Osteoblast (primary cell): ENCODE data around the gene FARSB. TPM values are rescaled to one million over a fixed set of nuclear protein-coding genes. Genes with fewer than 3 reads are reported as not detected.

ENCODE experiments used
- DNase-seq: peaks from one replicate; pipeline ENCODE4 v3.0.0; 2011; ENCODE audit warnings: low spot score, mixed read lengths; ENCODE audit not compliant: insufficient read length; ENCODE audit errors: missing footprints
- H2AFZ ChIP-seq: 2 replicates; pipeline ENCODE4 v1.6.0; 2011; ENCODE audit warnings: mild to moderate bottlenecking, low read length
- H3K27ac ChIP-seq: 2 replicates; pipeline ENCODE4 v1.5.1; 2011; ENCODE audit warnings: mild to moderate bottlenecking, low read depth, low read length, moderate library complexity
- H3K27me3 ChIP-seq: 2 replicates; pipeline ENCODE4 v1.6.0; 2012; ENCODE audit warnings: mild to moderate bottlenecking, control low read depth, inconsistent platforms, low read length, moderate library complexity; ENCODE audit not compliant: insufficient read depth
- H3K36me3 ChIP-seq: 2 replicates; pipeline ENCODE4 v1.5.1; 2011; ENCODE audit warnings: mild to moderate bottlenecking, low read length, control low read depth, moderate library complexity; ENCODE audit not compliant: insufficient read depth
- H3K4me1 ChIP-seq: 2 replicates; pipeline ENCODE4 v1.5.1; 2011; ENCODE audit warnings: mild to moderate bottlenecking, low read length, control low read depth, moderate library complexity; ENCODE audit not compliant: insufficient read depth
- H3K4me2 ChIP-seq: 2 replicates; pipeline ENCODE4 v1.6.0; 2011; ENCODE audit warnings: mild to moderate bottlenecking, low read length; ENCODE audit not compliant: insufficient read depth
- H3K4me3 ChIP-seq: fragments of 200-600 bp; sonication (generic); 3 replicates; pipeline ENCODE4 v1.5.1; 2012; ENCODE audit warnings: mild to moderate bottlenecking, low read length, inconsistent platforms; ENCODE audit not compliant: insufficient read depth
- H3K79me2 ChIP-seq: 2 replicates; pipeline ENCODE4 v1.6.0; 2012; ENCODE audit warnings: mild to moderate bottlenecking, low read length, control low read depth, inconsistent platforms; ENCODE audit not compliant: insufficient read depth
- H3K9me3 ChIP-seq: 2 replicates; pipeline ENCODE4 v1.5.1; 2011; ENCODE audit warnings: low read depth, low read length, control low read depth
- H4K20me1 ChIP-seq: 2 replicates; pipeline ENCODE4 v1.6.0; 2012; ENCODE audit warnings: mild to moderate bottlenecking, low read length, control low read depth; ENCODE audit not compliant: insufficient read depth
- total RNA-seq: library from RNA; depleted of rRNA; stranded (reverse); fragments of >200 nt; gene quantifications from 2 replicates; pipeline ENCODE4 v1.2.3, GENCODE V29; 2012
- TF ChIP-seq, protein P1 (sequence below): IDR thresholded peaks from 2 replicates; pipeline ENCODE4 v1.5.1; 2011; ENCODE audit warnings: mild to moderate bottlenecking, low read depth, low read length, moderate library complexity; ENCODE audit errors: extremely low read depth

FARSB gene
- total RNA-seq, 1 donor, result 15.2 TPM

GRCh38 chr2:222668494-222669154 is 12.7 kb upstream of the FARSB start:
- no peak overlapping the region for H3K27ac ChIP-seq
- H3K4me2 ChIP-seq, result no peak overlapping the region
- DNase-seq, result no peak
- no peaks in the 10 kb centered on the region for H3K79me2 ChIP-seq
- H4K20me1 ChIP-seq, result no peaks in the 10 kb centered on the region
- H3K36me3 ChIP-seq, result no peaks in the 10 kb centered on the region
- peaks cover 10% of the 10 kb centered on the region for H3K27me3 ChIP-seq
- H2AFZ ChIP-seq, result no peak overlapping the region
- no peak overlapping the region for H3K4me3 ChIP-seq
- peaks cover 7% of the 10 kb centered on the region for H3K4me1 ChIP-seq
- no peaks in the 10 kb centered on the region for H3K9me3 ChIP-seq
- TF ChIP-seq, protein P1, sequence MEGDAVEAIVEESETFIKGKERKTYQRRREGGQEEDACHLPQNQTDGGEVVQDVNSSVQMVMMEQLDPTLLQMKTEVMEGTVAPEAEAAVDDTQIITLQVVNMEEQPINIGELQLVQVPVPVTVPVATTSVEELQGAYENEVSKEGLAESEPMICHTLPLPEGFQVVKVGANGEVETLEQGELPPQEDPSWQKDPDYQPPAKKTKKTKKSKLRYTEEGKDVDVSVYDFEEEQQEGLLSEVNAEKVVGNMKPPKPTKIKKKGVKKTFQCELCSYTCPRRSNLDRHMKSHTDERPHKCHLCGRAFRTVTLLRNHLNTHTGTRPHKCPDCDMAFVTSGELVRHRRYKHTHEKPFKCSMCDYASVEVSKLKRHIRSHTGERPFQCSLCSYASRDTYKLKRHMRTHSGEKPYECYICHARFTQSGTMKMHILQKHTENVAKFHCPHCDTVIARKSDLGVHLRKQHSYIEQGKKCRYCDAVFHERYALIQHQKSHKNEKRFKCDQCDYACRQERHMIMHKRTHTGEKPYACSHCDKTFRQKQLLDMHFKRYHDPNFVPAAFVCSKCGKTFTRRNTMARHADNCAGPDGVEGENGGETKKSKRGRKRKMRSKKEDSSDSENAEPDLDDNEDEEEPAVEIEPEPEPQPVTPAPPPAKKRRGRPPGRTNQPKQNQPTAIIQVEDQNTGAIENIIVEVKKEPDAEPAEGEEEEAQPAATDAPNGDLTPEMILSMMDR, result no peak

DNA sequence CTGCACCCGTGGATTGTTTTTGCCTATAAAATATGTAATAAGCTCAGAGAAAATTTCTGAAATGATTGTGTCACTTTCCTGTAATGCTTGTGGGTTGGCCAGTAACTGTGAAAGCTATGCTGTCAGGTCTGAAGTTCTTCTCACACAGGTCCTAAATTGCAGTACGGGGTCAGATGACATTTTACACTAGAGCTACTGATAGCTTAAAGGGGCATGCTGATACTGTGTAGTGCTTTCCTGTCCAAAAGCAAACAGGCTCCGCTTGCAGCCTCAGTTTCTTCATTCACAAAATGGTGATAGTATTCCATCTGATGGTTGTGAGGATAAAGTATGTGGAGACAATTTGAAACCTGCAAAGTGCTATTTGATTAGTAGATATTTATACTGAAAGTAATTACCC is 7.6 kb upstream of the FARSB start:
- no peaks in the 10 kb centered on the region for H3K79me2 ChIP-seq
- peaks cover 2% of the 10 kb centered on the region for H3K27me3 ChIP-seq
- H3K27ac ChIP-seq, result no peak overlapping the region
- H4K20me1 ChIP-seq, result no peaks in the 10 kb centered on the region
- H2AFZ ChIP-seq, result no peak overlapping the region
- no peaks in the 10 kb centered on the region for H3K4me1 ChIP-seq
- no peaks in the 10 kb centered on the region for H3K9me3 ChIP-seq
- no peak overlapping the region for H3K4me2 ChIP-seq
- no peak for DNase-seq
- H3K36me3 ChIP-seq, result no peaks in the 10 kb centered on the region
- no peak overlapping the region for H3K4me3 ChIP-seq
- TF ChIP-seq, protein P1, result no peak

DNA sequence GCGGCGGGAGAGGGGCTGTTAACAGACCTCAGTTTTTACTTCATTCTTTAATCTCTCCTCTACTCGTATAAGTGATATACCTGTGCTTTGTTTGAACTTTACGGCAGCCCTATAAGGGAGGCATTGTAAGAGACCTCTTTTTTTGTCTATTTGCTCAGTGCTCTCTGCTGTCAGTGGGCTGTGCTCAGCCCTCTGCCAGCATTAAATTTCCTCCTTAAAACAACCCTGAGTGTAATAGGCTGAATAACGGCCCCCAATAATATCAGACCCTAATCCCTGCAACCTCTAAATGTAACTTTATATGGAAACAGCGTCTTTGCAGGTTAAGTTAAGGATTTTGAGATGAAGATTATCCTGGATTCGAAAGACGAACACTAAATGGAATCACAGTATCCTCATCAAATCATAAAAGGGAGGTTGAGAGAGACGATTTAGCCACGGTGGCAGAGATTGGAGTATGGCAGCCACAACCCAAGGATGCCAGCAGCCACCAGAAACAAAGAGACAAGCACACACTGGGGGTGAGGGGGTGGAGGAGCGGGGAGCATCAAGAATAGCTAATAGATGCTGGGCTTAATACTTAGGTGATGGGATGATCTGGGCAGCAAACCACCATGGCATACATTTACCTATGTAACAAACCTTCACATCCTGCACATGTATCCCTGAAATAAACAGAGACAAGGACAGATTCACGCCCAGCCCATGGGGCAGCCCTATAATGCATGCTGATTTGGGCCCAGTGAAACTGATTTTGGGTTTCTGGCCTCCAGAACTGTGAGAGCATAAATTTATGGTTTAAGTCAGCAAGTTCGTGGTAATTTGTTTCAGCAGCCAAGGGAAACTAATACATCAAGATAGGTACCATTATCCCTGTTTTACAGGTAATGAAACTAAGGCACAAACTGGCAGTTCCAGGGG is 894 bp upstream of the FARSB start:
- DNase-seq, result no peak
- TF ChIP-seq, protein P1, result no peak
- Histone ChIP-seq H3K4me1 (peaks cover 12% of the 10 kb centered on the region), H3K4me3 (peak overlapping the region; percentile 94), H3K79me2 (peaks cover 46% of the 10 kb centered on the region), H4K20me1 (peaks cover under 1% of the 10 kb centered on the region), H3K9me3 (no peaks in the 10 kb centered on the region), H3K27me3 (no peaks in the 10 kb centered on the region), H3K4me2 (peak overlapping the region; percentile 93), H3K27ac (peak overlapping the region; percentile 98), H2AFZ (peak overlapping the region; percentile 87), H3K36me3 (no peaks in the 10 kb centered on the region)

DNA sequence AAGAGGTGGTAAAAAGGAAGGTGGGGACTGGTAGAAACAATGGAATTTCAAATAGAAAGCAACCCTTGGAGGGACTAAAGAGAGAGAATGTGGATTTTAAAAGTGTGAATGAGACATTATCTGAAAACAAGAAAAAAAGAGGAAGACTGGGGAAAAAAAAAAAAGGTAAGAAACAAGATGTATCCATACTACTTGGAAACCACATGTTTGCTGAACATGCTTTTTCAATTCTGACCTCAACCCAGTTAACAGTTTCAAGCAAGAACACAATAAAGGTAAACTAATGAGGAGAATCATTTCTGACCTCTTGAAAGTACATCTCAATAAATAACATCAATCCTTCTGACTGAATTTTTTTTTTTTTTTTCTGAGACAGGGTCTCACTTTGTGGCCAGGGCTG is 2.6 kb downstream of the FARSB start:
- Histone ChIP-seq H3K4me2 (no peak overlapping the region), H3K27ac (no peak overlapping the region)
- TF ChIP-seq, protein P1, result no peak

More for the DNA sequence above, 2.6 kb downstream of the FARSB start:
- peaks cover 12% of the 10 kb centered on the region for H3K4me1 ChIP-seq
- DNase-seq, result no peak
- no peak overlapping the region for H2AFZ ChIP-seq
- H3K79me2 ChIP-seq, result peaks cover 73% of the 10 kb centered on the region
- peaks cover 1% of the 10 kb centered on the region for H3K36me3 ChIP-seq
- peaks cover 4% of the 10 kb centered on the region for H4K20me1 ChIP-seq
- no peak overlapping the region for H3K4me3 ChIP-seq
- H3K9me3 ChIP-seq, result no peaks in the 10 kb centered on the region
- H3K27me3 ChIP-seq, result no peaks in the 10 kb centered on the region
